SJCRH30 (cell line): Measurements from ENCODE around the gene PTN. TPM values are rescaled to one million over a fixed set of nuclear protein-coding genes. Genes with fewer than 3 reads are reported as not detected.
"Not testable (repeated sequence)": the region's sequence is repeated elsewhere in the genome, so short reads cannot be mapped to it uniquely, and the experiment has no call there.

Experiments used
- DNase-seq, 2 experiments: peaks; one replicate each; pipeline ENCODE4 v3.0.0-alpha.2; 2015 to 2020
- H3K27ac ChIP-seq: fragments of 250-450 bp; sonication (Bioruptor Pico); 2 replicates; pipeline ENCODE4 v1.5.1; 2020; ENCODE audit warnings: mild to moderate bottlenecking, moderate library complexity
- H3K27me3 ChIP-seq: fragments of 250-450 bp; sonication (Bioruptor Pico); 2 replicates; pipeline ENCODE4 v1.5.1; 2020; ENCODE audit warnings: mild to moderate bottlenecking, moderate library complexity
- H3K36me3 ChIP-seq: fragments of 250-450 bp; sonication (Bioruptor Pico); 2 replicates; pipeline ENCODE4 v1.5.1; 2020; ENCODE audit warnings: mild to moderate bottlenecking, moderate library complexity
- H3K4me1 ChIP-seq: fragments of 250-450 bp; sonication (Bioruptor Pico); 2 replicates; pipeline ENCODE4 v1.5.1; 2020; ENCODE audit warnings: mild to moderate bottlenecking, moderate library complexity
- H3K4me3 ChIP-seq: fragments of 250-450 bp; sonication (Bioruptor Pico); 2 replicates; pipeline ENCODE4 v1.5.1; 2020; ENCODE audit warnings: mild to moderate bottlenecking, moderate library complexity
- H3K9me3 ChIP-seq: fragments of 250-450 bp; sonication (Bioruptor Pico); replicated peaks from 2 replicates; pipeline ENCODE4 v1.5.1; 2020; ENCODE audit warnings: mild to moderate bottlenecking, moderate library complexity
- total RNA-seq: library from RNA; depleted of rRNA; stranded (reverse); fragments of >200 nt; shearing (Covaris generic); gene quantifications from 2 replicates; pipeline ENCODE4 v1.2.3, GENCODE V29; 2014

Gene PTN
- total RNA-seq, 1 experiment from 2014 or later: 0.51 TPM

DNA sequence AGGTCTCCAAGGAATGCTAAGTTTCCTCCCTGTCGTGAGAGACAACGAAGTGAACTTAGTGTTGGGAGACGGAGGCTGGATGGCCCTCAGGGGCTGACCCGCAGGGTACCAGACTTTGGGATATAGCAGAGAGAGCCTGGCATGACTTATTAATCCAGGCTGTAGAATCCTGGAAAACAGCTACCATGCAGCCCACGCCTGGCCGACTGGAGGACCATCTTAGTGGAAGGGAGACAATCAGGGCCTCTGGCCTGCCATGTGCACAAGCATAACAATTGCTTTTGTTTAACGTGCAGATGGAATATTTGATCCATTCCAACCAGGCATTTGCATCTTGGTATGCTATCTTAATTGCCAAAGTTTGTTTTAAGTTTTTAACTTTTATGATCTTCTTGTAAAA is 78.1 kb downstream of the PTN start:
- DNase-seq, H3K27me3 ChIP-seq, H3K27ac ChIP-seq, H3K36me3 ChIP-seq, H3K4me1 ChIP-seq, H3K9me3 ChIP-seq, H3K4me3 ChIP-seq: not testable (repeated sequence)

DNA sequence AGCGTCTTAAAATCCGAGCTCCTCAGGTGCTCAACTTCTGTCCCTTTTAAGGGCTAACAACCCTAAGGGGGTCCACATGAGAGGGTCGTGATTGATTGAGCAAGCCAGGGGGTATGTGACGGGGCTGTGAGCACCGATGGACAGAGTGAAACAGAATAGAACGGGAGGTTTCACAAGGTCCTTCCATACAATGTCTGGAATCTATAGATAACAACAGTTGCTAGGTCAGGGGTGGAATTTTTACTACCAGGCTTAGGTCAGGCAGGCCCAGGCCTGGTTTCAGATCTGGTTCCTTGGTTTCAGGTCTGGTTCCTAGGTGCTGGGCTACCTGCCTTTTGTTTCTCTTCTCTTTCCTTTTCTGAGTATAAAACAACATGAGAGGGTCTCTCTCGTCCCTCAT is 80.9 kb downstream of the PTN start:
- H3K4me1 ChIP-seq: no peaks in the 10 kb centered on the region
- H3K36me3 ChIP-seq: no peaks in the 10 kb centered on the region
- H3K27ac ChIP-seq: no peak overlapping the region
- no peaks in the 10 kb centered on the region for H3K27me3 ChIP-seq
- no peak for DNase-seq
- no peak overlapping the region for H3K4me3 ChIP-seq
- no peaks in the 10 kb centered on the region for H3K9me3 ChIP-seq

GRCh38 chr7:137258552-137258951 is 85.0 kb downstream of the PTN start:
- H3K27me3 ChIP-seq: no peaks in the 10 kb centered on the region
- no peaks in the 10 kb centered on the region for H3K9me3 ChIP-seq
- H3K4me3 ChIP-seq: no peak overlapping the region
- no peak overlapping the region for H3K27ac ChIP-seq
- no peak for DNase-seq
- H3K36me3 ChIP-seq: no peaks in the 10 kb centered on the region
- no peaks in the 10 kb centered on the region for H3K4me1 ChIP-seq

DNA sequence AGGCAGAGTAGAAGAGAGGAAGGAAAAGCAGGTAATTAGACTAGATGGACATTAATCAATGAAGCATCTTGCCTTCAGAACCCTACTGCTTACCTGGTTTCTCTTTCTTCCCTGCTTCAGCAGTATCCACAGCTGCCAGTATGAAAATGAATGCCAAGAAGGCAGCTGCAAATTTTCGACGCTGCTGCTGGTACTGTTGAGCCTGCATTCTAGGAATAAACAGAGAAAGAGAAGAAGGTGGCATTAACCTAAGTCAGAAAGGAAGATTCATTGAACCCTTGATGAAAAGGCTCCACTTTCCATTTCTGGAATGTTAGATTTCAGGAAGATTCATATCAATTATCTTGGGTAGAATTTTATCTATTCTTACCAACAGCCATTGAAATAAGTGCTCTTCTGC is 88.8 kb downstream of the PTN start:
- Histone ChIP-seq H3K4me1 (no peaks in the 10 kb centered on the region), H3K27ac (no peak overlapping the region), H3K36me3 (no peaks in the 10 kb centered on the region), H3K4me3 (no peak overlapping the region), H3K27me3 (no peaks in the 10 kb centered on the region), H3K9me3 (no peaks in the 10 kb centered on the region)
- DNase-seq: no peak

GRCh38 chr7:137245890-137246289 is 97.6 kb downstream of the PTN start:
- H3K9me3 ChIP-seq: no peaks in the 10 kb centered on the region
- peaks cover 4% of the 10 kb centered on the region; the same call in 1 of the 2 replicates for H3K27me3 ChIP-seq
- no peaks in the 10 kb centered on the region for H3K36me3 ChIP-seq
- no peaks in the 10 kb centered on the region for H3K4me1 ChIP-seq
- no peak overlapping the region for H3K27ac ChIP-seq
- DNase-seq: no peak
- no peak overlapping the region for H3K4me3 ChIP-seq

GRCh38 chr7:137245186-137245585 is 98.3 kb downstream of the PTN start:
- H3K4me1 ChIP-seq: no peaks in the 10 kb centered on the region
- no peaks in the 10 kb centered on the region for H3K9me3 ChIP-seq
- peaks cover 4% of the 10 kb centered on the region; the same call in 1 of the 2 replicates for H3K27me3 ChIP-seq
- no peak overlapping the region for H3K4me3 ChIP-seq
- no peaks in the 10 kb centered on the region for H3K36me3 ChIP-seq
- H3K27ac ChIP-seq: no peak overlapping the region
- DNase-seq: no peak

GRCh38 chr7:137243741-137244140 is 99.8 kb downstream of the PTN start:
- no peak for DNase-seq
- Histone ChIP-seq H3K9me3 (no peaks in the 10 kb centered on the region), H3K4me1 (no peaks in the 10 kb centered on the region), H3K36me3 (no peaks in the 10 kb centered on the region), H3K27me3 (peaks cover 4% of the 10 kb centered on the region; the same call in 1 of the 2 replicates), H3K27ac (no peak overlapping the region), H3K4me3 (no peak overlapping the region)

DNA sequence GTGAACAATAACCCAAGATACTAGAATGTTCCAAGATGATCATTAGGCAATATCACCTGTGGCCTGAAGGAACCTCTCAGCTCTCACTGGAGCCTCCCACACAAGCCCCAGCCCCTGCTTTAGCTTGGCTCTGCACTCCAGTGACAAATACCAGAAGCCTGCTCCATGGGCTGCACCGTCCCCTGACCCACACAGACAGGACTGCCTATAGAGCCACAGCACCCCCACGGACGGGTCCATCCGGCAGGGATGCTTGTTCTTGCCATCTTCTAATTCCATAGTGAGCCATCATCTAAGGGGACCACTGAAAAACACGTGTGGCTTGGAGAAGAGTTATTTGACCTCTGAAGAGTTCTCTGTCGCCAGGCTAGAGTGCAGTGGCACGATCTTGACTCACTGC is 100.9 kb downstream of the PTN start:
- H3K4me3 ChIP-seq: no peak overlapping the region
- DNase-seq: no peak
- peaks cover 4% of the 10 kb centered on the region; the same call in 1 of the 2 replicates for H3K27me3 ChIP-seq
- H3K4me1 ChIP-seq: no peaks in the 10 kb centered on the region
- H3K9me3 ChIP-seq: no peaks in the 10 kb centered on the region
- H3K27ac ChIP-seq: no peak overlapping the region
- H3K36me3 ChIP-seq: no peaks in the 10 kb centered on the region

DNA sequence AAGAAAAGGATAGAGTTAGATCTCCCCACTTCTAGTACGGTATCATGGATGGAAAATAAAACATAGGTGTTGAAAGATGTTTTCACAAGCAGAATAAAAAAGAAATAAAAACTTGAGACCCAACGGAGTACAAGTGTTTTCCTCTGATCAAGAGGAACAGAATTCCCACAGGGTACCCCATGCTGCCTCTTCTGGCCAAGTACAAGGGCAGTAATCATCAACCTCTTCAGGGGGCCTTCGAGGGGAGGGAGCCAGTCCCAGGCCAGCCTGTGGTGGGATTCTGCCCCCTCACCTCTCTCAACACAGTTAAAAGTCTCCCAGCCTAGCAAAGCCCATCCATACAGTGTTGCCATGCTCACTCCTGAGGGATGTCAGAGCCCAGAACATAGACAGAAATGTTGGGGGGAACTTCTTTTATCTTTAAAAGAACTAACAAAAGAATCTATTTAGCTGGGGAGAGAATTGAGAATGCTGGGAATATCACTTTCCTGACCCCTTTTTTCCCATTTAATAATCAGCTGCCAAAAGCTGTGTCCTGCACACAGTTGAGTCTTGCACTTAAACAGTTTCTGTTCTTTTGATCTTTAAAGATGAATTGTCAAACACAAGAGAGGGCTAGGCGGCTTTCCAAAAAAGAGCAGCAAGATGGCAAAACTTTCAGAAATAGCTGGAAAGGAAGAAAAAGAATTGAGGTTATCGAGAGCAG is 101.7 kb downstream of the PTN start:
- no peaks in the 10 kb centered on the region for H3K36me3 ChIP-seq
- H3K4me3 ChIP-seq: no peak overlapping the region
- no peaks in the 10 kb centered on the region for H3K9me3 ChIP-seq
- no peaks in the 10 kb centered on the region for H3K4me1 ChIP-seq
- no peaks in the 10 kb centered on the region; the same call in 1 of the 2 replicates for H3K27me3 ChIP-seq
- no peak for DNase-seq
- no peak overlapping the region for H3K27ac ChIP-seq

DNA sequence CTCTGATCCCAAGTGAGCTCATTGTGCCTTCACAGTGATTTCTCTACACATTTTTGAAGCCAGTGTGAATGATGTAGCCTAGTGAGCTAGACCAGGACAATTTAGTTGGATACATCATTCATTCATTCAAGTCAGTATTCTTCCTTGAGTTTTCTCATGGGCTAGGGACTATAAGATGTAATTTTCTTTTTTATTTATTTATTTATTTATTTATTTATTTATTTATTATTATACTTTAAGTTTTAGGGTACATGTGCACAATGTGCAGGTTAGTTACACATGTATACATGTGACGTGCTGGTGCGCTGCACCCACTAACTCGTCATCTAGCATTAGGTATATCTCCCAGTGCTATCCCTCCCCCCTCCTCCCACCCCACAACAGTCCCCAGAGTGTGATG is 104.3 kb downstream of the PTN start:
- H3K4me3 ChIP-seq, H3K27ac ChIP-seq, H3K36me3 ChIP-seq, DNase-seq, H3K4me1 ChIP-seq, H3K9me3 ChIP-seq, H3K27me3 ChIP-seq: not testable (repeated sequence)

GRCh38 chr7:137235434-137235833 is 108.1 kb downstream of the PTN start:
- DNase-seq: no peak
- Histone ChIP-seq H3K4me3 (no peak overlapping the region), H3K9me3 (no peaks in the 10 kb centered on the region), H3K4me1 (no peaks in the 10 kb centered on the region), H3K27me3 (peaks cover 14% of the 10 kb centered on the region), H3K36me3 (no peaks in the 10 kb centered on the region), H3K27ac (no peak overlapping the region)

GRCh38 chr7:137231167-137231566 is 112.4 kb downstream of the PTN start:
- DNase-seq: no peak
- Histone ChIP-seq H3K4me3 (no peak overlapping the region), H3K9me3 (no peaks in the 10 kb centered on the region), H3K27ac (no peak overlapping the region), H3K4me1 (no peaks in the 10 kb centered on the region), H3K27me3 (peaks cover 14% of the 10 kb centered on the region), H3K36me3 (no peaks in the 10 kb centered on the region)

DNA sequence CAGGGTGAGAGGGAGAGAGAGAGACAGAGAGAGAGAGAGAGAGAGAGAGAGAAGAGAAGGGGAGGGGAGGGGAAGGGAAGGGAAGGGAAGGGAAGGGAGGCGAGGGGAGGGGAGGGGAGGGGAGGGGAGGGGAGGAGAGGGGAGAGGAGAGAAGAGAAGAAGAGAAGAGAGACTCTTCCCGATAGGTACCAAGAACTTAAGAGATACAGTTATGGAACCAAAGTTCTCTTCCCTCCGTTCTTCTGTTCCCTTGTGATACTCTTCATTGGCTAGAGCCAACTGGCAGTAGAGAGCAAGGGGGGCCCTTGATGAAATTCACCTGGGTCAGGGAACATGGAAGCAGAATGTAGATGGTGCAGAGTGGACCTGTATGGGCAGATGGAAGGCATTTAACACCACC is 122.1 kb downstream of the PTN start:
- Histone ChIP-seq H3K4me3 (no peak overlapping the region), H3K36me3 (no peaks in the 10 kb centered on the region; the same call in 1 of the 2 replicates), H3K27me3 (peaks cover 11% of the 10 kb centered on the region), H3K27ac (no peak overlapping the region), H3K9me3 (no peaks in the 10 kb centered on the region), H3K4me1 (no peaks in the 10 kb centered on the region)
- DNase-seq: no peak

- Histone ChIP-seq H3K27ac (no peak overlapping the region), H3K4me3 (no peak overlapping the region), H3K36me3 (no peaks in the 10 kb centered on the region; the same call in 1 of the 2 replicates), H3K27me3 (no peaks in the 10 kb centered on the region; the same call in 1 of the 2 replicates), H3K9me3 (no peaks in the 10 kb centered on the region), H3K4me1 (no peaks in the 10 kb centered on the region)
- no peak for DNase-seq
These were observed 129.8 kb downstream of the PTN start for GRCh38 chr7:137213744-137214143.

- H3K27me3 ChIP-seq: no peaks in the 10 kb centered on the region
- no peak overlapping the region for H3K4me3 ChIP-seq
- H3K9me3 ChIP-seq: no peaks in the 10 kb centered on the region
- H3K36me3 ChIP-seq: no peaks in the 10 kb centered on the region
- H3K4me1 ChIP-seq: no peaks in the 10 kb centered on the region
- H3K27ac ChIP-seq: no peak overlapping the region
- peak in 1 of 2 experiments; percentile 8 for DNase-seq
These were observed 134.2 kb downstream of the PTN start for GRCh38 chr7:137209151-137209817.

DNA sequence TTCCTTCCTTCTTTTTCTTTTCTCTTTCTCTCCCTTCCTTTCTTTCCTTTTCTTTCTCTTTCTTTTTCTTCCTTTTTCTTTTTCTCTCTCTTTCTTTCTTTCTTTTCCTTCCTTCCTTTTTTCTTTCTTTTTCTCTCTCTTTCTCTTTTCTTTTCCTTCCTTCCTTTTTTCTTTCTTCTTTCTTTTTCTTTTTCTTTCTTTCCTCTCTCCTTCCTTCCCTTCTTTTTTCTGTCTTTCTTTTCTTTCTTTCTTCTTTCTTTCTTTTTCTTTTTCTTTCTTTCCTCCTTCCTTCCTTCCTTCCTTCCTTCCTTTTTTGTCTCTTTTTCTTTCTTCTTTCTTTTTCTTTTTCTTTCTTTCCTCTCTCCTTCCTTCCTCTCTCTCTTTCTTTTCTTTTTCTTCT is 136.8 kb downstream of the PTN start:
- Histone ChIP-seq H3K9me3 (no peaks in the 10 kb centered on the region), H3K4me3 (no peak overlapping the region), H3K4me1 (no peaks in the 10 kb centered on the region), H3K36me3 (no peaks in the 10 kb centered on the region), H3K27ac (no peak overlapping the region), H3K27me3 (no peaks in the 10 kb centered on the region)
- DNase-seq: no peak
